ENCODE measurements around the gene CADPS.

DNA sequence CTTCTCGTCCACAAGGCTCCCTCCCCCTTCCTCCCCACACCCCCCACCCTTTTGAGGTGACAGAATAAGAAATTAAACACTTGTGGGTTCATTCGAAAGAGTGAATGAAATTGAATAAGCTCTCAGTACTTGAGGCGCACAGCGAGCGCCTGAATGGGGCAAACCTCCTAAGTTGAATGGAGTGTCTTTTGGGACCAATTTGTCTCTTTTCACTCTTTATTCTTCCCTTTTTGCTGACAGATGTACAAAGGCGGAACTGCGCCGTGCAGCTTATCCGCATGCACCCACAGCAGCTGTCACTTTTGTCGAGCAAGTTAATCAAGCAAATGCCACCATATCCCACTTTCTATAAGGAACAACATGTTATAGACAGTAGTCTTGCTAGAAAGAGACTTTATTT, 454.0 kb downstream of the CADPS start:
- TF ChIP-seq, protein P1, sequence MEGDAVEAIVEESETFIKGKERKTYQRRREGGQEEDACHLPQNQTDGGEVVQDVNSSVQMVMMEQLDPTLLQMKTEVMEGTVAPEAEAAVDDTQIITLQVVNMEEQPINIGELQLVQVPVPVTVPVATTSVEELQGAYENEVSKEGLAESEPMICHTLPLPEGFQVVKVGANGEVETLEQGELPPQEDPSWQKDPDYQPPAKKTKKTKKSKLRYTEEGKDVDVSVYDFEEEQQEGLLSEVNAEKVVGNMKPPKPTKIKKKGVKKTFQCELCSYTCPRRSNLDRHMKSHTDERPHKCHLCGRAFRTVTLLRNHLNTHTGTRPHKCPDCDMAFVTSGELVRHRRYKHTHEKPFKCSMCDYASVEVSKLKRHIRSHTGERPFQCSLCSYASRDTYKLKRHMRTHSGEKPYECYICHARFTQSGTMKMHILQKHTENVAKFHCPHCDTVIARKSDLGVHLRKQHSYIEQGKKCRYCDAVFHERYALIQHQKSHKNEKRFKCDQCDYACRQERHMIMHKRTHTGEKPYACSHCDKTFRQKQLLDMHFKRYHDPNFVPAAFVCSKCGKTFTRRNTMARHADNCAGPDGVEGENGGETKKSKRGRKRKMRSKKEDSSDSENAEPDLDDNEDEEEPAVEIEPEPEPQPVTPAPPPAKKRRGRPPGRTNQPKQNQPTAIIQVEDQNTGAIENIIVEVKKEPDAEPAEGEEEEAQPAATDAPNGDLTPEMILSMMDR (IDR thresholded peaks at IDR 0.05; ENCODE audit: insufficient read depth, low read length) = no peak
- TF ChIP-seq POLR2AphosphoS5 (IDR thresholded peaks at IDR 0.05; ENCODE audit: low read depth) = no peak
